Stimulated activated effector memory CD8-positive, alpha-beta T cell treated with anti-CD3 and anti-CD28 coated beads, Interleukin-12 subunit alpha, Interleukin-12 subunit beta, amount 100 ng/mL, for 72 hours (primary cell): ENCODE measurements around the gene TMEM132D.
A peak's percentile ranks its signal among the peaks of the same experiment; 100 is the strongest.
"Not testable (repeated sequence)": the region's sequence is repeated elsewhere in the genome, so short reads cannot be mapped to it uniquely, and the experiment has no call there.

Experiments
- ATAC-seq: fragments of 150-1000 bp; cut with Tn5 transposase; 2 replicates; pipeline ENCODE4 v1.10.0; 2021
- DNase-seq, 2 donors: peaks; one replicate each; pipeline ENCODE4 v3.0.0; 2021 to 2022; ENCODE audit warnings: low spot score in 2 of 2
- H3K27ac Mint-ChIP-seq: one replicate; pipeline ENCODE4 v1.8.0; 2022; ENCODE audit warnings: mild to moderate bottlenecking, mixed read lengths
- H3K36me3 Mint-ChIP-seq: one replicate; pipeline ENCODE4 v1.8.0; 2022; ENCODE audit warnings: mild to moderate bottlenecking, mixed read lengths
- H3K4me1 Mint-ChIP-seq: one replicate; pipeline ENCODE4 v1.8.0; 2022; ENCODE audit warnings: mixed read lengths
- H3K4me3 Mint-ChIP-seq: one replicate; pipeline ENCODE4 v1.8.0; 2022; ENCODE audit warnings: mild to moderate bottlenecking, mixed read lengths
- H3K9me3 Mint-ChIP-seq: one replicate; pipeline ENCODE4 v1.8.0; 2022; ENCODE audit warnings: mixed read lengths

Gene TMEM132D

DNA sequence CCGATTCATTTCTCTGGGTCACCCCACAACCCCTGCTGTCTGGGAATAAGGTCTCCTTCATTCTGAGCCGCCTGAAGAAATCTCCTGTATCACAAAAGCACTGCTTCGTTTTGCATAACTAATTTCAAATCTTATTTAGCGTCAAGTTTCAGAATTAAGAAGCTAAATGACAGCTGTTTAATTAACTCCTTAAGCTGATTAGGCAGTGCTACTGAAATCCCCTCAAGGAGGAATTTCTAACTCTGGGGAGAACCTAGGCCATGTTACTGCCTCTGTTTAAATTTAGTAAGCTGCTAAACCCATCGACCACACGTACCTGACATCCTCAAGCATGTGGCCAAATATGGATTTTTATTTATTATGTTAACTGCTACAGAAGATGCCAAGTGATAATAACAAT is 677.0 kb downstream of the TMEM132D start:
- H3K27ac Mint-ChIP-seq: no peak overlapping the region
- no peak for DNase-seq
- no peaks in the 10 kb centered on the region for H3K9me3 Mint-ChIP-seq

DNA sequence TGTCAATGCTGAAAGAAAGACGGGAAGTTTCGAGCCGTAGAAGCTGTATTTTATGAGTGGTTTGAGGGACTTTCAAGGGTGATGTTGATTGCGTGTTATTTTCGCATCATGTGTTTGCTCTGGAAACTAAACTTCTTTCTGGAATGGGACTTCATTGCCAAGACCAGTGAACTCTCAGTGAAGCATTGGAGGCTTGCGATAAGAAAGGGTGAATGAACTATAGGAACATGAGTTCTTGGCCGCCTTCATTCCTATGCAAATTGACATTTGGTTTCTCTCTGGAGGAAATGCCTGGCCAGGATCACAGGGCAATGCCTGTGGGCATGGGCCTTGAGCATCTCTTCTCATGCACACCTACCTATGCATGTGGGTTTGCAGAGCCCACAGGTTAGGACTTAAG is 677.8 kb downstream of the TMEM132D start:
- Mint-ChIP-seq H3K9me3 (no peaks in the 10 kb centered on the region), H3K36me3 (no peaks in the 10 kb centered on the region), H3K4me3 (no peak overlapping the region), H3K4me1 (no peaks in the 10 kb centered on the region), H3K27ac (no peak overlapping the region)
- DNase-seq (no peak), ATAC-seq (no peak)

More for the DNA sequence above, 677.0 kb downstream of the TMEM132D start:
- Mint-ChIP-seq H3K36me3 (no peaks in the 10 kb centered on the region), H3K4me3 (no peak overlapping the region), H3K4me1 (no peaks in the 10 kb centered on the region)
- no peak for ATAC-seq

DNA sequence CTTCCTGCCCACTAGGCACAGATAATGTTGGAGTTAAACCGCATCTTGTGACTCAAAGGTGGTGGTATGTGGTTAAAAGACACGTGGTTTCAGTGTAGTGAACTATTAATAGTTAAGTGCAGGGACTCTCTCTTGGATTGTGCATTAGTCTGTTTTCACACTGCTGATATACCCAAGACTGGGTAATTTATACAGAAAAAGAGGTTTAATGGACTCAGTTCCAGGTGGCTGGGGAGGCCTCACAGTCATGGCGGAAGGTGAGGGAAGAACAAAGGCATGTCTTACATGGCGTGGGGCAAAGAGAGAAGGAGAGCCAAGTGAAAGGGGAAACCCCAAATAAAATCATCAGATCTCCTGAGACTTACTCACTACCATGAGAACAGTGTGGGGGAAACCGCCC is 688.3 kb downstream of the TMEM132D start:
- Mint-ChIP-seq H3K4me1 (no peaks in the 10 kb centered on the region), H3K4me3 (no peak overlapping the region), H3K9me3 (peaks cover 10% of the 10 kb centered on the region), H3K36me3 (no peaks in the 10 kb centered on the region), H3K27ac (no peak overlapping the region)
- DNase-seq (no peak), ATAC-seq (no peak)

DNA sequence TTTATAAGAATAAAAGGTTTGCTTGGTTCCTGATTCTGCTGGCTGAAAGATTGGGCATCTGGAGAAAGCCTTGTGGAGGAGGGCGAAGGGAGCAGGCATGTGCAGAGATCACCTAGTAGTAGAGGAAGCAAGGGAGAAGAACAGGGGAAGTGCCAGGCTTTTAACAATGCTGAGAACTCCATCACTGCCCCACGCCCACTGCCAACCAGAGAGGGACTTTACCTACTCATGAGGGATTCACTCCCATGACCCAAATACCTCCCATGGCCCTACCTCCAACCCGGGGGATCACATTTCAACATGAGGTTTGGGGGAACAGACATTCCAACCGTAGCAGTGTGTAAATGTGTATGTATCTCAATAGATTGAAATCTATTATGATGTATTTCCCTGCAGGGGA is 690.3 kb downstream of the TMEM132D start:
- peaks cover 10% of the 10 kb centered on the region for H3K9me3 Mint-ChIP-seq
- H3K36me3 Mint-ChIP-seq: no peaks in the 10 kb centered on the region
- H3K4me1 Mint-ChIP-seq: no peaks in the 10 kb centered on the region
- ATAC-seq (no peak), DNase-seq (no peak)
- H3K4me3 Mint-ChIP-seq: no peak overlapping the region
- H3K27ac Mint-ChIP-seq: no peak overlapping the region

DNA sequence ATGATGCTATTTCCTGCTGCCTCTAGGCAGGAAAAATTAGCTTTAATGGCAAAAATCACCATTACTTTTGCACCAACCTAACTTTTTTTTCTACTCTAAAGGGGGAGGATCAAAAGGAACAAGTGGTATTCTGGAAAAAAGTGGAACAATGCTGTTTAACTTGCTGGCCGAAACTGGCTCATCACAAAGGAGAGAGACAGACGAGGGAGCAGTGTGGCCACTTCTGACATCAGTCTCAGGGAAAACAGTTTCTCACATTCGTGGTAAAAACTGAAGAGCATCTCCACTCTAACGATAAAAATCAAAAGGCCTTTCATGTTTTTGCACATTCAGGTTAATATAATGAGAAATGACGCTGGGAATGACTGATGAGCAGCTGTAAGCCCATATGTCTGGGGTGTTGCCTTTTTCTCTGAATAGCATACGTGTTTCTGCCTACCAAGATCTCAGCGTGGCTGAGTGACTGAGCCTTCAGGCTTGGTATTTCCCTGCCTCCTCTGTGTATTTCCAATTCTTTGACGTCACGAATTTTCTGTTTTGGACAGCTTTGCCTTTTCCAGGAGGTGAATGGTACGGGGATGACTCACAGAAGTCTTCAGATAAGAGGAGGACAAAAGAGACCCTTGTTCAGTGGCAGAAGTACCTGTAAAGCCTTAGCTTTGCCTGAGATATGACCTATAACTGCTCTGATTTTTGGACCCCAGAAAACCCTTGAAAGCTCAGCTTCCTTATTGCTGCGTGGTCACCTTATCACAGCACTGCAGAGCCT is 691.8 kb downstream of the TMEM132D start:
- ATAC-seq: no peak

DNA sequence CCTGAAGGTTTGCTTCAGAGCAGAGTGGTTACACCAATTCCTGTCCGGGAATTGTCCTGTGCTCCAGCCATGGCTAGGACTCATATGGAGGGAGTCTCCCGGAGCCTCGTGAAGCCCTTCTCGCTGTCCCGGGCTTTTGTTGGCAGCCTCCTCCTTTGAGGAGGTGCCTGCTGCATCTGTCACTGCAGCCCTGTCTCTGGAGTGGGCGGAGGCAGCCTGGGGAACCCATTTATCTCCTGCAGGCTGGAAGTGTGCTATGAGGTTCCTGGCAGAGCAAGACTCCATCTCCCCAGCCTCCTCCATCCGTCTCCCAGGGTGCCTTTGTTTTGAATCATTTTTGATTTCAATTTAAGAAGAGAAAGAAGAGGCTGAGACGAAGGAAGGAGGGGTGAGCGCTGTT is 695.3 kb downstream of the TMEM132D start:
- DNase-seq (no peak), ATAC-seq (no peak)
- Mint-ChIP-seq H3K9me3 (peaks cover 5% of the 10 kb centered on the region), H3K27ac (no peak overlapping the region), H3K4me1 (no peaks in the 10 kb centered on the region), H3K4me3 (no peak overlapping the region), H3K36me3 (no peaks in the 10 kb centered on the region)

More for the DNA sequence above, 691.8 kb downstream of the TMEM132D start:
- H3K27ac Mint-ChIP-seq: no peak overlapping the region
- DNase-seq: no peak
- peaks cover 10% of the 10 kb centered on the region for H3K9me3 Mint-ChIP-seq
- no peaks in the 10 kb centered on the region for H3K4me1 Mint-ChIP-seq
- no peak overlapping the region for H3K4me3 Mint-ChIP-seq
- no peaks in the 10 kb centered on the region for H3K36me3 Mint-ChIP-seq

DNA sequence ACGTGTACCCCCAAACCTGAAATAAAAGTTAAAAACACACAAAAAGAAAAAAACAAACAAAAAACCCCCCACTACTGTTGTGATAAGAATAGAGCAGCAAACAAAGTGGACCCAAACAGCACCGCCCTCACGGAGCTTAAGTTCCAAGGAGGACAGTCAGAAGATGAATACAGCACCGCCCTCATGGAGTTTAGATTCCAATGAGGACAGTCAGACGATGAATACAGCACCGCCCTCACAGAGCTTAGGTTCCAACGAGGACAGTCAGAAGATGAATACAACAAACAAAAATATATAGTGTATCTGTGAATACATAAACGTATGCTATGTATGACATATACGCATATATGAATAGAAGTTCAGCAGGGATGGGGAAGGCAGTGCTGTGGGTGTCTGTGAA is 696.7 kb downstream of the TMEM132D start:
- Mint-ChIP-seq H3K36me3 (no peaks in the 10 kb centered on the region), H3K9me3 (peaks cover 5% of the 10 kb centered on the region), H3K4me1 (no peaks in the 10 kb centered on the region), H3K4me3 (no peak overlapping the region), H3K27ac (no peak overlapping the region)
- DNase-seq (no peak), ATAC-seq (no peak)

DNA sequence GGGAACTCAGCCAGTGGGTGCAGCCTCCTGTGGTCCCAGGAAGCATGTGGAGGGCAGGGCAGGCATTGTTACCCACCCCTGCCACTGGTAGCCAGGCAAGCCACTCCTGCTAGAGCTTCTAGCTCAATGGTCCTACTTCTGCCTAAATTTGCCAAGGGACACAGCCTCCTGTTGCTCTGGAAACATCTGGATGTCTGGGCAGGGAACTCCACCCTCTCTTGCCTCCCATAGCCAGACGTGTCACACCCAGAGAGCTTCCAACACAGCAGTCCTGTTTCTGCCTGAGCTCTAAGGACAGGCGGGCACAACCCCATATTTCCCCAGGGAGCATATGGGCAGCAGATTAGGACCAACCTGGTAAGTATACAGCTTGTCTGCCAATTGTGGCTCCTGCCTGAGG is 700.4 kb downstream of the TMEM132D start:
- ATAC-seq (no peak), DNase-seq (no peak)
- peaks cover 5% of the 10 kb centered on the region for H3K9me3 Mint-ChIP-seq
- H3K4me1 Mint-ChIP-seq: no peaks in the 10 kb centered on the region
- H3K4me3 Mint-ChIP-seq: no peak overlapping the region
- H3K36me3 Mint-ChIP-seq: no peaks in the 10 kb centered on the region
- no peak overlapping the region for H3K27ac Mint-ChIP-seq

DNA sequence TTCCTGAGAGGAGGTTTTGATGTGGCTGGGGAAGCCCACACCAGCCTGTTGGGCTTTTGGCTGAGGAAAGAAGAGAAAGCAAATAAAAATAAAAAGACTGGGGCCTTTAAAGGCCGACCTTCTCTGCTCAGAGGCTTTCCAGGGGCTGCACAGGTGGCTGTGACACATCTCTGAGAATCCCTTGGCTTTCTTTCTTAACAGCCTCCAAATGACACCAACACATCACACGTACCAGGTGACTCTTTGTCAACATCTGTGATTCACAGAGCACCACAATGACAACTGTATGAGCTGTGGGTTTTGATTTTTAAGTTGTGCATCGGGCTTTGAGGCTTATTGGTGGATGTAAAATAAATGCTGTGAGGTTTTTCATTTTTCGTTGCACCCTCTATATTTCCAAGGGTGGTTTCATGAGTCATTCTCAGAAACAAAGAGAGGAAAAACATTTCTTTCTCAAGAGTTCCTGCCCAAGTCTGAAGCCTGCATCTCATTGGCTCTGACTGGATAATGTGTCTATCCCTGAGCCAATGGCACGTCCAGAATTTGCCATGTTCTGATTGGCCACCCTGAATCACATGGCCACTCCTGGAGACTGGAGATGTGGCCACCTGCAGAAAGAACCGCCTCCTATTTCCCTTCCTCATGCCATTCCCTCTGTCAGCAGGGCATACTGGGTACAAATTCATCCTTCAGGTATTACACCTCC is 701.6 kb downstream of the TMEM132D start:
- ATAC-seq (peak; percentile 36), DNase-seq (no peak)
- H3K4me3 Mint-ChIP-seq: no peak overlapping the region
- peaks cover 4% of the 10 kb centered on the region for H3K9me3 Mint-ChIP-seq
- H3K4me1 Mint-ChIP-seq: no peaks in the 10 kb centered on the region
- H3K36me3 Mint-ChIP-seq: no peaks in the 10 kb centered on the region
- H3K27ac Mint-ChIP-seq: no peak overlapping the region

DNA sequence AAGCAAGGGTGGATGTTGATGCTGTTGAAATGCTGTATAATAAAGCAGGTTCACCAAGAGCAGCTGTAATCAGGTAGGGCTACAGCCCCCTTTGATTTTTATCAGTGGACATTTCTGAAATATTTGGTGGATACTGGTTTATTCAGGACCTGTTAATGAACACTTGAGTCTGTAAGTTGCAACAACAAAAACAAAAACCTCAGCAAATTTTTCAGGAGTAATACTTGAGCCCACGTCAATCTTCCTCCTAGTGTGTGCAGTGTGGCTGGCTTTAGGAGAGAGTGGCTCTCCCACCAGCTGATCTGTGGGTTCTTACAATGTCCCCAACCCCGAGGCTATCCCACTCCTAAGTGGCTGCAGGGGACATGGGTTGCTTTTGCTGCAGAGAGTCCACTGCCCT is 702.8 kb downstream of the TMEM132D start:
- no peak overlapping the region for H3K27ac Mint-ChIP-seq
- DNase-seq (no peak), ATAC-seq (no peak)
- H3K36me3 Mint-ChIP-seq: no peaks in the 10 kb centered on the region
- no peak overlapping the region for H3K4me3 Mint-ChIP-seq
- H3K4me1 Mint-ChIP-seq: no peaks in the 10 kb centered on the region
- peaks cover 3% of the 10 kb centered on the region for H3K9me3 Mint-ChIP-seq

DNA sequence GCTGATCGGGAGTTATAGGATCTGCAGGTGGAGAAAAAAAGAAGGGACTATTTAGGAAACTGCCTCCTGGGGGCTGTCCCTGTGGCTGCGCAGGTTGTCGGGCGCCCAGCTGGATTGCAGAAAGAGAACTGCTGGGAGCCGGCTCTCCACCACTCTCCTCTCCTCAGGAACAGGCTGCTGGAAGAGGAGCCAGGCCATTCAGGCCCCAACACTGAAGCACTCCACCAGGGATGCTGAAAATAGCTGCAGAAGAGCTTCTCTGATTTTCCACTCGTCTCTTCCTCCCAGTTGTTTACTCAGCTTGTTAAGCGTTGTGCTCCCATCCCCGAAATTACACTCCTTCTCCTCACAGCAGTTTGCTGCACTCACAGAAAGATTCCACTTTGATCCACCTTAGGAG is 703.2 kb downstream of the TMEM132D start:
- H3K9me3 Mint-ChIP-seq: peaks cover 3% of the 10 kb centered on the region

DNA sequence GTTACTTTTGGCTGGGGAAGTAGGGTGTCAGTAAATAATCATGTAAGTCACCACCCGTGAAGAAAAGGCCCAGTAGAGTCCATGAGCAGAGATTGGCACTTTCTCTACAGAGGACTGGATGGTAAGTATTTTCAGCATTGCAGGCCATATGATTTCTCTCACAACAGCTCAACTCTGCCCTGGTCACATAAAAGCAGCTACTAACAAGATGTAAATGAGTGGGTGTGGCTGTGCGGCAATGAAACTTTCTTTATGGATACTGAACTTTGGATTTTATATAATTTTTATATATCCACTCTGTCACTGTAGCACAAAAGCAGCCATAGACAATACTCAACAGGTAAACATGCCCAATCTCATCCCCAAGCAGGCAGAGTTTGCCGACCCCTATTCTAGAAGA is 706.9 kb downstream of the TMEM132D start:
- DNase-seq: no peak
- Mint-ChIP-seq H3K4me3 (no peak overlapping the region), H3K4me1 (no peaks in the 10 kb centered on the region), H3K9me3 (peaks cover 4% of the 10 kb centered on the region), H3K36me3 (no peaks in the 10 kb centered on the region), H3K27ac (no peak overlapping the region)
- ATAC-seq: no peak

More for the DNA sequence above, 703.2 kb downstream of the TMEM132D start:
- no peak for DNase-seq
- no peak for ATAC-seq
- H3K36me3 Mint-ChIP-seq: no peaks in the 10 kb centered on the region
- H3K4me3 Mint-ChIP-seq: no peak overlapping the region
- no peak overlapping the region for H3K27ac Mint-ChIP-seq
- no peaks in the 10 kb centered on the region for H3K4me1 Mint-ChIP-seq

DNA sequence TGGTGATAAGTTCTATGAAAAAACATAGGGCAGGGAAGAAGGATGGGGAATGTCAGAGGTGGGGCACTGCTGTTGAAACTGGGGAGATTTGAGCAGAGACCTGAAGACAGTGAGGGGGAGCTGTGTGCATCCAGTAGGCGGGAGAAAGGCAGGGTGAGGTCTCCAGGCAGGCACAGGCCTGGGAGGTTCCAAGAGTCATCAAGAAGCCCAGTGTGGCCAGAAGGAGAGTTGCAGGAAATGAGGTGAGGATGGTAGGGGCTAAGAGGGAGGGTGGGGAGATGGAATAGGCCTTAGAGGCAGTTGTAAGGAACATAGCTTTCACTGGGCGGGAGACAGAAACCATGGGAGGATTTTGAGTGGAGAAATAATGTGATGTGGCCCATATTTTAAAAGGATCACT is 708.7 kb downstream of the TMEM132D start:
- no peaks in the 10 kb centered on the region for H3K4me1 Mint-ChIP-seq
- no peak overlapping the region for H3K4me3 Mint-ChIP-seq
- DNase-seq: no peak
- H3K9me3 Mint-ChIP-seq: peaks cover 4% of the 10 kb centered on the region
- H3K27ac Mint-ChIP-seq: no peak overlapping the region
- ATAC-seq: no peak
- no peaks in the 10 kb centered on the region for H3K36me3 Mint-ChIP-seq

DNA sequence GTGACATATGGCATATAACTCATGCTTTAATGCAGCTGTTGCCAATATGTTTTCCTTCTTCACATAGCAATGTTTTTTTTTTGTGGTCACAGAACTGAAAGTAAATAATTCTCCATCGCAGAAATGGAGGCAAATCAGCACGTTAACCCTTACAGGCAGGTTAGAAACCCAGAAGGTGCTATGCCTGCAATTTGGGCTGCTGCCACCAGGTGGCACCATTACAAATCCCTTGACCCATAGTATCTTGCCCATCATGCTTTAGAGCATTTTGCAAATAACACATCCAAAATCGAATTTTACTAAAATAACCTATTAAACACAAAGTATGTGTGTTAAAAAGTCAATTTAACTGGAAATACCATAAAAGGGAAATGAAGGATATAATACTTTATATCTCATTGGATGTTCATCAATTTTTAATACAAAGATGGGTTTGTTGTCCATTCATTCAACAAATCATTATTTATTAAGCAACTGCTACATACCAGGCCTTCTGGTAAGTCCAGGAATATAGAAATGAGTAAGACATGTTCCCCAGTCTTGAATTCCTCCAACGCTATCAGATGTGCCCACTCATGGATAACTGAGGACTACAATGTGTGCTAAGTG is 710.5 kb downstream of the TMEM132D start:
- no peak overlapping the region for H3K4me3 Mint-ChIP-seq
- peaks cover 6% of the 10 kb centered on the region for H3K4me1 Mint-ChIP-seq
- H3K36me3 Mint-ChIP-seq: no peaks in the 10 kb centered on the region
- peaks cover 4% of the 10 kb centered on the region for H3K9me3 Mint-ChIP-seq
- no peak overlapping the region for H3K27ac Mint-ChIP-seq
- no peak for ATAC-seq
- DNase-seq: peak in 1 of 2 donors; percentile 51

DNA sequence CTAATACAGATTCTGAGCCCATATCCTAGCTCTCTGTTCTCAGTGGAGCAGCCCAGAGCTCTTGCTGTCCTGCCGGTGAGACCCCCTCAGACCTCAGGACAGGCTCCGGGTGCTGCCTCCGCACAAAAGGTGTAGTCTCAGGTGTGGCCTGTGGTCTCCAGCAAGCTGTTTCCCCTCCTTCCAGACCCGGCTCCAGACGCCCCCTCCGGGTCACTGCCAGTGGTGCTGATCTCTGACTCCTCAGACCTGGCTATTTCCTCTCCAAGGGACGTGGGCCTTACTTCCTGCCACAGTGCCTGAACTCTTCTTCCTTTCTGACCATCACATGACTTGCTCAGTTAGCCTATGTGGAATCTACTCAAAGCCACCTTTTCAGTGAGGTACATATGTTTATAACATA is 713.0 kb downstream of the TMEM132D start:
- H3K9me3 Mint-ChIP-seq: peaks cover 4% of the 10 kb centered on the region

DNA sequence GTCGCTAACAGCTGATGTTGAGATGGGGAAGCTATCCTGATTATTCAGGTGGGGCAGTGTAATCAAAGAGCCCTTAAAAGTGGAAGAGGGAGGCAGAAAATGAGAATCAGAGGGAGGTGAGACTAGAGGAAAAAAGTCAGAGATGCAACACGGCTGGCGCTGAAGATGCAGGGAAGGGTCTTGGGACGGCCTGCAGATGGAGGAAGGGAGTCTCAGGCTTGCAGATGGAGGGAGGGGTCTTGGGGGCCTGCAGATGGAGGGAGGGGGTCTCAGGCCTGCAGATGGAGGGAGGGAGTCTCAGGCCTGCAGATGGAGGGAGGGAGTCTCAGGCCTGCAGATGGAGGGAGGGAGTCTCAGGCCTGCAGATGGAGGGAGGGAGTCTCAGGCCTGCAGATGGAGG is 713.9 kb downstream of the TMEM132D start:
- H3K36me3 Mint-ChIP-seq, H3K27ac Mint-ChIP-seq, DNase-seq, H3K4me1 Mint-ChIP-seq, H3K9me3 Mint-ChIP-seq, ATAC-seq, H3K4me3 Mint-ChIP-seq: not testable (repeated sequence)

More for the DNA sequence above, 713.0 kb downstream of the TMEM132D start:
- DNase-seq (no peak), ATAC-seq (no peak)
- Mint-ChIP-seq H3K4me1 (peaks cover 6% of the 10 kb centered on the region), H3K4me3 (no peak overlapping the region), H3K27ac (no peak overlapping the region), H3K36me3 (no peaks in the 10 kb centered on the region)
